PC-3 (cell line): Measurements from ENCODE around the gene CERS6. TPM values are rescaled to one million over a fixed set of nuclear protein-coding genes. Genes with fewer than 3 reads are reported as not detected.

Source experiments
- ATAC-seq: fragments of 200-7000 bp; cut with Tn5 transposase; 2 replicates; pipeline ENCODE4 v1.9.1; 2020; ENCODE audit warnings: mild to moderate bottlenecking, moderate library complexity
- BruUV-seq: library from RNA; stranded (reverse); fragments of 400-500 nt; replicated peaks from 2 replicates; lab custom pipeline; 2021; lab: Mats Ljungman, UMichigan
- CTCF ChIA-PET: fragments of 300-600 bp; sonication (Branson Sonifier 250); formaldehyde crosslinking; loops from one replicate; lab custom pipeline; 2022; ENCODE audit warnings: antibody characterized with exemption; lab: Charles Lee
- POLR2A ChIA-PET: fragments of 300-600 bp; sonication (Branson Sonifier 250); formaldehyde crosslinking; loops from one replicate; lab custom pipeline; 2022; ENCODE audit warnings: antibody characterized with exemption; ENCODE audit not compliant: unreplicated experiment; lab: Charles Lee
- DNase-seq: peaks from one replicate; pipeline ENCODE4 v3.0.0-alpha.2; 2015
- H2AFZ ChIP-seq: fragments of 300-600 bp; sonication (generic); 2 replicates; pipeline ENCODE4 v1.6.0; 2016; ENCODE audit warnings: antibody characterized with exemption, low read length
- H3F3A ChIP-seq: fragments of 300-600 bp; sonication (generic); one replicate; pipeline ENCODE4 v1.6.0; 2017; ENCODE audit warnings: antibody characterized with exemption, low read length, control low read depth, mild to moderate bottlenecking; ENCODE audit not compliant: unreplicated experiment
- H3K27ac ChIP-seq: fragments of 300-600 bp; sonication (generic); 2 replicates; pipeline ENCODE4 v1.5.1; 2016; ENCODE audit warnings: mild to moderate bottlenecking, low read length
- H3K27me3 ChIP-seq: fragments of 300-600 bp; sonication (generic); 2 replicates; pipeline ENCODE4 v1.6.1; 2016; ENCODE audit warnings: low read length, mixed read lengths
- H3K36me3 ChIP-seq: fragments of 300-600 bp; sonication (generic); 2 replicates; pipeline ENCODE4 v1.6.1; 2016; ENCODE audit warnings: low read depth, mixed run types, low read length, mixed read lengths
- H3K4me1 ChIP-seq: fragments of 300-600 bp; sonication (generic); 2 replicates; pipeline ENCODE4 v1.5.1; 2016; ENCODE audit warnings: low read length; ENCODE audit not compliant: insufficient read depth
- H3K4me2 ChIP-seq: fragments of 300-600 bp; sonication (generic); 2 replicates; pipeline ENCODE4 v1.6.0; 2016; ENCODE audit warnings: low read length
- H3K4me3 ChIP-seq: fragments of 300-600 bp; sonication (generic); 2 replicates; pipeline ENCODE4 v1.5.1; 2016; ENCODE audit warnings: mild to moderate bottlenecking, low read length, mixed read lengths
- H3K79me2 ChIP-seq: fragments of 300-600 bp; sonication (generic); 2 replicates; pipeline ENCODE4 v1.6.1; 2017; ENCODE audit warnings: low read length, mixed read lengths
- H3K9ac ChIP-seq: fragments of 300-600 bp; sonication (generic); 2 replicates; pipeline ENCODE4 v1.6.0; 2016; ENCODE audit warnings: mild to moderate bottlenecking, low read length
- H3K9me2 ChIP-seq: fragments of 300-600 bp; sonication (generic); replicated peaks from 2 replicates; pipeline ENCODE4 v1.6.1; 2016; ENCODE audit warnings: mixed run types, low read length, mixed read lengths
- H3K9me3 ChIP-seq: fragments of 300-600 bp; sonication (generic); 2 replicates; pipeline ENCODE4 v1.6.1; 2016; ENCODE audit warnings: low read length, mixed read lengths
- H4K20me1 ChIP-seq: fragments of 300-600 bp; sonication (generic); 2 replicates; pipeline ENCODE4 v1.6.1; 2016; ENCODE audit warnings: low read length, mixed read lengths
- EZH2 ChIP-seq: fragments of 300-600 bp; sonication (generic); IDR thresholded peaks from one replicate; pipeline ENCODE4 v1.6.1; 2017; ENCODE audit warnings: antibody characterized with exemption, mild to moderate bottlenecking, low read length; ENCODE audit not compliant: unreplicated experiment
- EZH2phosphoT487 ChIP-seq: fragments of 300-600 bp; sonication (generic); IDR thresholded peaks from 2 replicates; pipeline ENCODE4 v1.6.1; 2018; ENCODE audit warnings: mild to moderate bottlenecking, antibody characterized with exemption, low read length, borderline replicate concordance
- intact Hi-C: fragments of 100-400 bp; cut with micrococcal nuclease; formaldehyde crosslinking; loops from 2 replicates; pipeline ENCODE4 v1.9.0; 2023
- total RNA-seq: library from RNA; depleted of rRNA; stranded (reverse); fragments of >200 nt; gene quantifications from 2 replicates; pipeline ENCODE4 v1.2.3, GENCODE V29; 2014
- TF ChIP-seq, protein P1 (sequence below): fragments of 300-600 bp; sonication (generic); conservative IDR thresholded peaks from 2 replicates; pipeline ENCODE4 v1.5.1; 2017; ENCODE audit warnings: antibody characterized with exemption, low read depth, mild to moderate bottlenecking, low read length

CERS6 gene
- total RNA-seq, 1 experiment from 2014 or later, result 24.2 TPM

DNA sequence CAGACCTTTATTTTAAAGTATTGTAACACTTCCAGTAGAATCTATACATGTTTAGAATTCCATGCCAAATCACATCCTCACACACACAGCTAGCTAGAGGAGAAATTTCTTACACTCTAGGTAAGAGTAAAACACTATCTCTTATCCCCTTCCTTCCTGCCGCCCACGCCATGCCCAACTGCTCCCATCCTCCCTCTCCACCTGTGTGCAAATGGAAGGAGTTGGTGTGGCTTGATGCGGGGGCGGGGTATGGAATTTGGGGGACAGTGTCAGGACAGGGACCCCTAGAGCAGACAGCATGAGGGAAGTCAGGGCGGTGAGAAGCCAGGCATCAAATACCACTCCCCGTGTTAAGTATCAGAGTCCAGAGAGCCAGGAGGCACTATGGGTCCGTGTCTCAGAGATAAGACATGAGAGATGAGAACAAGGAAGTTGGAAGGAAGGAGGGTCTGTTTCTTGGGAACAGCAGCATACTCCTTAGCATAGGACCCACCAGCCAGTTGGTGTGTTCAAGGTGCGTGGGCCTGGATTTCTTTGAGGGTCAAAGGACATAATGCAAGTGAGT, 297.8 kb downstream of the CERS6 start:
- ATAC-seq, result no peak
- CTCF ChIA-PET, result no interaction called here

DNA sequence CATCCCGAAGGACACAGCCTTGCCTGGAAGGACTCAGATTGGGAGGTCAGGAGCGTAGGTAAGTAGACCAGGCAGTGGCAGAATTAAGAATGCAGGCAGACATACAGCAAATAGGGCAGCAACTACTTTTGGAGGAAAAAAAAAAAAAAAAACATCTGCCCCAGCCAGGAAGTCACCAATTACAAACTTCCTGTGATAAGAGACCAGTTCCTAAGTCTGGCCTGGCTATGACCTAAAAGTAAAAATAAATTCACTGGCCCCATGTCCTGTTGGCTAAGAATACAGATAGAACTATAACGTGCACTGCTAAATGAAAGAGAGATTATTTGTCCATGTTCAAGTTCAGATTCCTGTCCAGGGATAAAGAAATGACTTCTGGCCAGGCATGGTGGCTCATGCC, 301.2 kb downstream of the CERS6 start:
- H3F3A ChIP-seq, result no peaks in the 10 kb centered on the region
- TF ChIP-seq EZH2 (no peak), EZH2phosphoT487 (no peak)
- TF ChIP-seq, protein P1, sequence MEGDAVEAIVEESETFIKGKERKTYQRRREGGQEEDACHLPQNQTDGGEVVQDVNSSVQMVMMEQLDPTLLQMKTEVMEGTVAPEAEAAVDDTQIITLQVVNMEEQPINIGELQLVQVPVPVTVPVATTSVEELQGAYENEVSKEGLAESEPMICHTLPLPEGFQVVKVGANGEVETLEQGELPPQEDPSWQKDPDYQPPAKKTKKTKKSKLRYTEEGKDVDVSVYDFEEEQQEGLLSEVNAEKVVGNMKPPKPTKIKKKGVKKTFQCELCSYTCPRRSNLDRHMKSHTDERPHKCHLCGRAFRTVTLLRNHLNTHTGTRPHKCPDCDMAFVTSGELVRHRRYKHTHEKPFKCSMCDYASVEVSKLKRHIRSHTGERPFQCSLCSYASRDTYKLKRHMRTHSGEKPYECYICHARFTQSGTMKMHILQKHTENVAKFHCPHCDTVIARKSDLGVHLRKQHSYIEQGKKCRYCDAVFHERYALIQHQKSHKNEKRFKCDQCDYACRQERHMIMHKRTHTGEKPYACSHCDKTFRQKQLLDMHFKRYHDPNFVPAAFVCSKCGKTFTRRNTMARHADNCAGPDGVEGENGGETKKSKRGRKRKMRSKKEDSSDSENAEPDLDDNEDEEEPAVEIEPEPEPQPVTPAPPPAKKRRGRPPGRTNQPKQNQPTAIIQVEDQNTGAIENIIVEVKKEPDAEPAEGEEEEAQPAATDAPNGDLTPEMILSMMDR, result no peak
- H2AFZ ChIP-seq, result no peak overlapping the region
- no peaks in the 10 kb centered on the region for H3K4me1 ChIP-seq
- H3K9ac ChIP-seq, result no peak overlapping the region
- CTCF ChIA-PET, result interaction anchor here (0.6 kb wide), 1 partner anchor 166 kb away, joined by 3 read pairs; no protein-coding TSS in a partner anchor
- H3K9me3 ChIP-seq, result no peaks in the 10 kb centered on the region
- no peaks in the 10 kb centered on the region for H3K9me2 ChIP-seq
- H4K20me1 ChIP-seq, result no peaks in the 10 kb centered on the region
- H3K4me2 ChIP-seq, result no peak overlapping the region
- BruUV-seq, result no TSS peak
- ATAC-seq, result no peak
- POLR2A ChIA-PET, result no interaction called here
- intact Hi-C loops, result loop anchor here (5.0 to 10.0 kb wide), 2 partner anchors 60 to 322 kb away; no protein-coding TSS in a partner anchor
- no peak overlapping the region for H3K4me3 ChIP-seq
- no peaks in the 10 kb centered on the region for H3K36me3 ChIP-seq
- no peak overlapping the region for H3K27ac ChIP-seq
- DNase-seq, result no peak
- H3K79me2 ChIP-seq, result no peaks in the 10 kb centered on the region
- H3K27me3 ChIP-seq, result no peaks in the 10 kb centered on the region

More for the DNA sequence above, 297.8 kb downstream of the CERS6 start:
- intact Hi-C loops, result loop anchor here (10.0 kb wide), 1 partner anchor 319 kb away; no protein-coding TSS in a partner anchor
- no peaks in the 10 kb centered on the region for H3K79me2 ChIP-seq
- H3K4me2 ChIP-seq, result no peak overlapping the region
- no peak overlapping the region for H3K27ac ChIP-seq
- no TSS peak for BruUV-seq
- TF ChIP-seq, protein P1, result no peak
- TF ChIP-seq EZH2phosphoT487, result no peak
- TF ChIP-seq EZH2, result no peak
- no peaks in the 10 kb centered on the region for H3K36me3 ChIP-seq
- no peaks in the 10 kb centered on the region for H3K27me3 ChIP-seq
- no peak overlapping the region for H2AFZ ChIP-seq
- DNase-seq, result no peak
- no peaks in the 10 kb centered on the region for H3K9me3 ChIP-seq
- H3K4me3 ChIP-seq, result no peak overlapping the region
- H3K9me2 ChIP-seq, result no peaks in the 10 kb centered on the region
- no peaks in the 10 kb centered on the region for H3K4me1 ChIP-seq
- H3F3A ChIP-seq, result no peaks in the 10 kb centered on the region
- no peaks in the 10 kb centered on the region for H4K20me1 ChIP-seq
- POLR2A ChIA-PET, result no interaction called here
- no peak overlapping the region for H3K9ac ChIP-seq

DNA sequence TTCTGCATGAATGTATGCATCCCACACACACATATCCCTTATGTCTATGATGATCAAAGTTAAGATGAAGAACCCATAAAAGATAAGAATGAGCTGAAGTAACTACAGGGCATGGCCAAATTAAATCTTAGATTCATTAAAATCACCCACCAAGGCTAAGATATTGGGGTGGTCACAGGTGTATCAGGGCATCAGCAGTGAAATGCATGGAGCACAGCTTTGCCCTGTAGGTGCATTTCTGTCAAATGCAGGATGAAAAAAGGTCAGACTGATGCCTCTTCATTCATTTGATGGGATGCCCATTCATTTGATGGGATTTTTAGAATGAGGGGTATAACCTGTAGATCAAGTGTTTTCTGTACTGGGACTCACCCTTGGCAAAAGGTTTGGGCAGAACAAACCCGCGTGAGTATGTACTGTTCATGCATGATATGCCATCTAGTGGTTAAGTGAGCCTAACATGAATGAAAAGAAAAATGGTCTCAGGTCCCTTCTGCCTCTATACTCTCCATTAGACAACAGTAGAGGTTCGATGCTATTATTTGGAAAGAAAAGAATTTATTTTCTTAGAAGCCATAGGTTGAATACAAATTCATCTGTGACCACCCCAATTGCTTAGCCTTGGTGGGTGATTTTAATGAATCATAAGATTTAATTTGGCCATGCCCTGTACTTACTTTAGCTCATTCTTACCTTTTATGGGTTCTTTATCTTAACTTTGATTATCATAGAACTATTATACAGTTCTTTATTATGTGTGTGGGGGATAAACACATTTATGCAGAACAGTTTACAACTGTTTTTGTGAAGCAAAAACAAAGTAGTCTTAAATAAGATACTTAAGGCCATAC, 303.1 kb downstream of the CERS6 start:
- Histone ChIP-seq H3K36me3 (no peaks in the 10 kb centered on the region), H3K9me3 (no peaks in the 10 kb centered on the region), H3K79me2 (no peaks in the 10 kb centered on the region), H3K9me2 (no peaks in the 10 kb centered on the region), H4K20me1 (no peaks in the 10 kb centered on the region), H3K4me2 (no peak overlapping the region), H3K27me3 (no peaks in the 10 kb centered on the region), H2AFZ (no peak overlapping the region), H3K4me1 (no peaks in the 10 kb centered on the region), H3F3A (no peaks in the 10 kb centered on the region), H3K4me3 (no peak overlapping the region), H3K27ac (no peak overlapping the region), H3K9ac (no peak overlapping the region)
- DNase-seq (peak; percentile 71), ATAC-seq (peak; percentile 92)
- intact Hi-C loops, result loop anchor here (1.0 to 10.0 kb wide), 4 partner anchors 62 to 413 kb away; no protein-coding TSS in a partner anchor
- POLR2A ChIA-PET, result no interaction called here
- no TSS peak for BruUV-seq
- TF ChIP-seq EZH2, result no peak
- TF ChIP-seq, protein P1, result peak; percentile 73
- CTCF ChIA-PET, result no interaction called here
